HepG2 (cell line): ENCODE measurements around the gene SALL4. TPM values are rescaled to one million over a fixed set of nuclear protein-coding genes. Genes with fewer than 3 reads are reported as not detected.
A peak's percentile ranks its signal among the peaks of the same experiment; 100 is the strongest.

Experiments
- ATF4 ChIP-seq, 2 experiments: fragments of 450-650 bp in 1 of 2; sonication (generic) in 1 of 2; formaldehyde crosslinking; IDR thresholded peaks; 2 replicates each; pipeline versions ENCODE4 v1.5.0 to v1.8.0; 2020 to 2022; ENCODE audit warnings: mild to moderate bottlenecking in 1 of 2, missing genetic modification reagents in 1 of 2
- CREBL2 ChIP-seq: sonication (generic); formaldehyde crosslinking; IDR thresholded peaks from 2 replicates; pipeline ENCODE4 v1.8.1; 2023; ENCODE audit warnings: missing genetic modification reagents, mild to moderate bottlenecking, borderline replicate concordance
- DPF2 ChIP-seq: sonication (generic); formaldehyde crosslinking; IDR thresholded peaks from 2 replicates; pipeline ENCODE4 v1.4.0; 2020; ENCODE audit warnings: mild to moderate bottlenecking, low read depth, missing genetic modification reagents, borderline replicate concordance
- EP300 ChIP-seq, 3 experiments: sonication (generic) in 1 of 3; formaldehyde crosslinking in 1 of 3; IDR thresholded peaks; 2 replicates each; pipeline versions ENCODE4 v1.5.1 to v1.6.1; 2011 to 2020; ENCODE audit warnings: low read depth in 2 of 3, low read length in 2 of 3, borderline replicate concordance in 1 of 3, improper control_type of control experiment in 1 of 3, mild to moderate bottlenecking in 1 of 3, missing genetic modification reagents in 1 of 3, moderate library complexity in 1 of 3
- EZH2 ChIP-seq: conservative IDR thresholded peaks from 2 replicates; pipeline ENCODE4 v1.6.1; 2012; ENCODE audit warnings: mild to moderate bottlenecking, low read depth, low read length, moderate library complexity
- GFI1 ChIP-seq: sonication (generic); formaldehyde crosslinking; IDR thresholded peaks from 2 replicates; pipeline ENCODE4 v1.5.0; 2020; ENCODE audit warnings: missing genetic modification reagents, mild to moderate bottlenecking, borderline replicate concordance
- HOXA3 ChIP-seq: sonication (generic); formaldehyde crosslinking; IDR thresholded peaks from 2 replicates; pipeline ENCODE4 v1.5.0; 2020; ENCODE audit warnings: missing genetic modification reagents
- JUND ChIP-seq: sonication (generic); formaldehyde crosslinking; IDR thresholded peaks from 2 replicates; pipeline ENCODE4 v1.8.0; 2022; ENCODE audit warnings: mild to moderate bottlenecking, missing genetic modification reagents
- MIER2 ChIP-seq: IDR thresholded peaks from 2 replicates; pipeline ENCODE4 v1.6.1; 2016; ENCODE audit warnings: missing biosample characterization, missing genetic modification reagents
- NFE2 ChIP-seq: sonication (generic); formaldehyde crosslinking; IDR thresholded peaks from 2 replicates; pipeline ENCODE4 v1.4.0; 2020; ENCODE audit warnings: missing genetic modification reagents
- REPIN1 ChIP-seq: sonication (generic); formaldehyde crosslinking; IDR thresholded peaks from 2 replicates; pipeline ENCODE4 v1.8.0; 2022; ENCODE audit warnings: missing genetic modification reagents, low read depth, mild to moderate bottlenecking, borderline replicate concordance
- TIGD3 ChIP-seq: sonication (generic); formaldehyde crosslinking; IDR thresholded peaks from 2 replicates; pipeline ENCODE4 v1.5.1; 2020; ENCODE audit warnings: mild to moderate bottlenecking, missing genetic modification reagents, borderline replicate concordance
- TOPORS ChIP-seq: sonication (generic); formaldehyde crosslinking; IDR thresholded peaks from 2 replicates; pipeline ENCODE4 v1.8.0; 2023; ENCODE audit warnings: mild to moderate bottlenecking, missing genetic modification reagents
- ZBED4 ChIP-seq: sonication (generic); formaldehyde crosslinking; IDR thresholded peaks from 2 replicates; pipeline ENCODE4 v1.4.0; 2020; ENCODE audit warnings: missing genetic modification reagents, borderline replicate concordance
- ZBTB26 ChIP-seq: IDR thresholded peaks from 2 replicates; pipeline ENCODE4 v1.6.1; 2016; ENCODE audit warnings: missing compliant biosample characterization, missing genetic modification reagents, borderline replicate concordance
- ZNF512 ChIP-seq: sonication (generic); formaldehyde crosslinking; IDR thresholded peaks from 2 replicates; pipeline ENCODE4 v1.4.0; 2020; ENCODE audit warnings: mild to moderate bottlenecking, missing genetic modification reagents
- ZNF879 ChIP-seq: sonication (generic); formaldehyde crosslinking; IDR thresholded peaks from 2 replicates; pipeline ENCODE4 v1.8.1; 2023; ENCODE audit warnings: missing genetic modification reagents
- polyA plus RNA-seq, 8 experiments: library from polyadenylated mRNA; depleted of rRNA in 3 of 8; stranded (reverse) in 7 of 8; unstranded in 1 of 8; fragments of >200 nt; fragmentation: Illumina TruSeq in 4 of 8; extraction: Trizol in 4 of 8; gene quantifications; 2 replicates each; pipeline versions ENCODE4 v1.2.1 to v1.2.3, GENCODE V29; 2011 to 2016; ENCODE audit warnings: low read depth in 4 of 8, missing spikeins in 1 of 8, mixed read lengths in 1 of 8; ENCODE audit not compliant: insufficient read depth in 1 of 8
- total RNA-seq, 5 experiments: library from RNA; depleted of rRNA; stranded (reverse); fragments of >200 nt; fragmentation: Illumina TruSeq; extraction: Trizol; gene quantifications; 2 replicates each; pipeline ENCODE4 v1.2.3, GENCODE V29; 2016; ENCODE audit warnings: low read depth in 1 of 5

Gene SALL4
- total and polyA plus RNA-seq, 2 of the 13 experiments (the other 11 are each of a cell fraction or from before 2014, with no cell fraction given) = 0.33 to 1.8 TPM

GRCh38 chr20:51760905-51761546 lies 41.3 kb downstream of the SALL4 start (continued):
- TF ChIP-seq GFI1 (CRISPR knock-in tag) (no peak), ZBED4 (CRISPR knock-in tag) (no peak), HOXA3 (peak; percentile 35; the same call in 1 of the 2 replicates), ZBTB26 (no peak), REPIN1 (CRISPR knock-in tag) (no peak), ZNF879 (CRISPR knock-in tag) (no peak), JUND (no peak), EP300 (IDR thresholded peaks at IDR 0.05; ENCODE audit: low read depth in 2 of 2, low read length in 2 of 2) (peak; percentile 30 to 90; a peak in 3 of 4 replicates), EP300 (CRISPR knock-in tag; IDR thresholded peaks at IDR 0.05; ENCODE audit: borderline replicate concordance) (peak; percentile 95), TOPORS (CRISPR knock-in tag) (no peak), EZH2 (no peak), DPF2 (peak; percentile 69), ATF4 (CRISPR knock-in tag; IDR thresholded peaks at IDR 0.05) (no peak), MIER2 (CRISPR knock-in tag) (0 out of 2 replicates have a peak, but pooled peaks have one; percentile 17), TIGD3 (CRISPR knock-in tag) (no peak), ZNF512 (0 out of 2 replicates have a peak, but pooled peaks have one; percentile 13), CREBL2 (CRISPR knock-in tag) (no peak), NFE2 (CRISPR knock-in tag) (no peak; the same call in 1 of the 2 replicates)
